K562 (cell line): Measurements from ENCODE around the gene C1QTNF9B. TPM values are rescaled to one million over a fixed set of nuclear protein-coding genes. Genes with fewer than 3 reads are reported as not detected.
A peak's percentile ranks its signal among the peaks of the same experiment; 100 is the strongest.

Source experiments
- BMI1 ChIP-seq: fragments of 150-350 bp; IDR thresholded peaks from 2 replicates; pipeline ENCODE4 v1.6.1; 2014; ENCODE audit warnings: low read length
- CEBPB ChIP-seq: fragments of 450-650 bp; IDR thresholded peaks from 2 replicates; pipeline ENCODE4 v1.6.1; 2016; ENCODE audit warnings: missing genetic modification characterization, missing compliant biosample characterization
- CTCF ChIP-seq, 3 experiments: IDR thresholded peaks in 2 of 3; conservative IDR thresholded peaks in 1 of 3; 2 replicates each; pipeline ENCODE4 v1.5.1; 2011 to 2012; ENCODE audit warnings: low read length in 3 of 3, mild to moderate bottlenecking in 3 of 3, control low read depth in 2 of 3, improper control_type of control experiment in 1 of 3, inconsistent platforms in 1 of 3, low read depth in 1 of 3, mixed read lengths in 1 of 3, moderate library complexity in 1 of 3; ENCODE audit not compliant: insufficient read depth in 2 of 3
- FOXM1 ChIP-seq, 2 experiments: fragments of 450-650 bp in 1 of 2; sonication (generic) in 1 of 2; formaldehyde crosslinking in 1 of 2; IDR thresholded peaks; 2 replicates each; pipeline versions ENCODE4 v1.6.1 to v1.9.0; 2017 to 2022; ENCODE audit warnings: low read depth in 2 of 2, mild to moderate bottlenecking in 2 of 2, missing genetic modification reagents in 1 of 2, moderate library complexity in 1 of 2
- HDAC1 ChIP-seq, 2 experiments: fragments of 450-650 bp; IDR thresholded peaks; 2 replicates each; pipeline ENCODE4 v1.6.1; 2016 to 2017; ENCODE audit warnings: inconsistent platforms in 1 of 2, mild to moderate bottlenecking in 1 of 2, moderate library complexity in 1 of 2
- HLTF ChIP-seq: fragments of 450-650 bp; IDR thresholded peaks from 2 replicates; pipeline ENCODE4 v1.6.1; 2016
- ILF3 ChIP-seq: fragments of 450-650 bp; IDR thresholded peaks from 2 replicates; pipeline ENCODE4 v1.6.1; 2018; ENCODE audit warnings: antibody characterized with exemption, mild to moderate bottlenecking, moderate library complexity, borderline replicate concordance
- KHSRP ChIP-seq: fragments of 450-650 bp; IDR thresholded peaks from 2 replicates; pipeline ENCODE4 v1.6.1; 2017
- KLF13 ChIP-seq: fragments of 450-650 bp; IDR thresholded peaks from 2 replicates; pipeline ENCODE4 v1.6.1; 2016; ENCODE audit warnings: missing genetic modification characterization, low read depth, mild to moderate bottlenecking, missing compliant biosample characterization, moderate library complexity, borderline replicate concordance
- MECOM ChIP-seq: fragments of 250-450 bp; sonication (Bioruptor Pico); IDR thresholded peaks from 2 replicates; pipeline ENCODE4 v1.8.0; 2022; ENCODE audit warnings: inconsistent platforms
- NRF1 ChIP-seq, 2 experiments: fragments of 450-650 bp; IDR thresholded peaks in 1 of 2; conservative IDR thresholded peaks in 1 of 2; 2 replicates each; pipeline ENCODE4 v1.6.1; 2014; ENCODE audit warnings: mild to moderate bottlenecking in 2 of 2
- POLR2G ChIP-seq: fragments of 200-400 bp; formaldehyde crosslinking; IDR thresholded peaks from 2 replicates; pipeline ENCODE4 v1.6.1; 2017; ENCODE audit warnings: low read depth, mild to moderate bottlenecking, antibody characterized with exemption, low read length, moderate library complexity
- SFPQ ChIP-seq: fragments of 200-400 bp; formaldehyde crosslinking; IDR thresholded peaks from 2 replicates; pipeline ENCODE4 v1.6.1; 2017; ENCODE audit warnings: mild to moderate bottlenecking, low read depth, low read length, moderate library complexity
- SMC3 ChIP-seq: conservative IDR thresholded peaks from 2 replicates; pipeline ENCODE4 v1.6.1; 2011; ENCODE audit warnings: low read depth, low read length, improper control_type of control experiment; ENCODE audit not compliant: insufficient read depth
- SRSF3 ChIP-seq: fragments of 200-400 bp; formaldehyde crosslinking; IDR thresholded peaks from 2 replicates; pipeline ENCODE4 v1.6.1; 2016; ENCODE audit warnings: mild to moderate bottlenecking, low read length, moderate library complexity; ENCODE audit not compliant: insufficient read depth
- TCF7L2 ChIP-seq: fragments of 150-350 bp; IDR thresholded peaks from 2 replicates; pipeline ENCODE4 v1.6.1; 2016; ENCODE audit warnings: low read depth, mild to moderate bottlenecking, low read length, moderate library complexity
- TFE3 ChIP-seq: fragments of 450-650 bp; formaldehyde crosslinking; IDR thresholded peaks from 2 replicates; pipeline ENCODE4 v1.4.0; 2020; ENCODE audit warnings: mild to moderate bottlenecking, mixed read lengths
- THRAP3 ChIP-seq: fragments of 450-650 bp; IDR thresholded peaks from 2 replicates; pipeline ENCODE4 v1.6.1; 2016; ENCODE audit warnings: mild to moderate bottlenecking, inconsistent platforms, borderline replicate concordance
- USF2 ChIP-seq: sonication (generic); formaldehyde crosslinking; IDR thresholded peaks from 2 replicates; pipeline ENCODE4 v1.5.0; 2020; ENCODE audit warnings: missing genetic modification reagents
- ZBTB8A ChIP-seq: fragments of 450-650 bp; IDR thresholded peaks from 2 replicates; pipeline ENCODE4 v1.6.1; 2018; ENCODE audit warnings: mild to moderate bottlenecking, moderate library complexity; ENCODE audit not compliant: partially characterized antibody
- ZNF175 ChIP-seq: fragments of 200-800 bp; sonication (Bioruptor generic); IDR thresholded peaks from 2 replicates; pipeline ENCODE4 v1.6.1; 2016; ENCODE audit warnings: low read depth, mild to moderate bottlenecking, missing genetic modification characterization, missing compliant biosample characterization
- ZNF384 ChIP-seq: IDR thresholded peaks from 2 replicates; pipeline ENCODE4 v1.6.1; 2012; ENCODE audit warnings: low read depth, low read length, improper control_type of control experiment
- ZNF583 ChIP-seq: fragments of 250-450 bp; sonication (Bioruptor Pico); IDR thresholded peaks from 2 replicates; pipeline ENCODE4 v1.4.0; 2020
- ZZZ3 ChIP-seq: fragments of 450-650 bp; IDR thresholded peaks from 2 replicates; pipeline ENCODE4 v1.6.1; 2016; ENCODE audit warnings: antibody characterized with exemption, mild to moderate bottlenecking, moderate library complexity
- polyA plus RNA-seq, 8 experiments: library from polyadenylated mRNA; depleted of rRNA in 4 of 8; stranded (reverse) in 5 of 8; unstranded in 3 of 8; fragments of >200 nt; fragmentation: Nextera tagmentation in 2 of 8; fragmentation: Illumina TruSeq in 1 of 8; extraction: Ambion mirVana in 2 of 8; extraction: Trizol in 1 of 8; gene quantifications; 2 replicates each; pipeline versions ENCODE4 v1.2.1 to v1.2.3, GENCODE V29; 2011 to 2014; ENCODE audit warnings: inconsistent platforms in 1 of 8, missing spikeins in 1 of 8
- total RNA-seq, 7 experiments: library from RNA; depleted of rRNA in 6 of 7; stranded (reverse); fragments of >200 nt in 6 of 7; fragmentation: Illumina TruSeq in 2 of 7; extraction: Trizol in 2 of 7; gene quantifications; 2 replicates each; pipeline versions ENCODE4 v1.2.1 to v1.2.3, GENCODE V29; 2011 to 2021; ENCODE audit warnings: low replicate concordance in 1 of 7

C1QTNF9B gene
- total and polyA plus RNA-seq, 9 of the 15 experiments (the other 6 are each of a cell fraction or from before 2014, with no cell fraction given) = 0.14 to 0.94 (median 0.35) TPM; not detected in 3

- TF ChIP-seq ILF3 (no peak), ZNF583 (no peak), TFE3 (CRISPR knock-in tag) (no peak), ZNF175 (CRISPR knock-in tag) (no peak), CTCF (IDR thresholded peaks at IDR 0.05 in 2 of 3, conservative IDR thresholded peaks at IDR 0.05 in 1 of 3; ENCODE audit: insufficient read depth in 2 of 3, low read depth in 1 of 3, low read length in 3 of 3) (peak; percentile 33 to 58 (median 48); a peak in 5 of 6 replicates), BMI1 (no peak), TCF7L2 (no peak), KHSRP (no peak), THRAP3 (no peak), HLTF (no peak), SFPQ (no peak), SMC3 (0 out of 2 replicates have a peak, but pooled peaks have one; percentile 19), NRF1 (conservative IDR thresholded peaks at IDR 0.05 in 1 of 2, IDR thresholded peaks at IDR 0.05 in 1 of 2) (no peak), POLR2G (no peak), ZBTB8A (no peak), CEBPB (no peak), SRSF3 (no peak), HDAC1 (IDR thresholded peaks at IDR 0.05) (no peak), KLF13 (tag) (no peak), FOXM1 (IDR thresholded peaks at IDR 0.05; ENCODE audit: low read depth) (no peak), FOXM1 (CRISPR knock-in tag; IDR thresholded peaks at IDR 0.05; ENCODE audit: low read depth) (no peak), ZNF384 (peak; percentile 44; the same call in 1 of the 2 replicates), USF2 (CRISPR knock-in tag) (no peak), ZZZ3 (no peak), MECOM (no peak)
Measured at GRCh38 chr13:23921451-23921888, 24.2 kb upstream of the C1QTNF9B start (continued).
